SU-DHL-6 (cell line): Measurements from ENCODE around the gene FAM200B.

ENCODE experiments used
- CTCF ChIP-seq: fragments of 200-600 bp; sonication (generic); IDR thresholded peaks from one replicate; pipeline ENCODE4 v1.5.1; 2017; ENCODE audit warnings: antibody characterized with exemption, mild to moderate bottlenecking, low read length, moderate library complexity; ENCODE audit not compliant: insufficient read depth, poor library complexity, severe bottlenecking
- EZH2phosphoT487 ChIP-seq: fragments of 200-600 bp; sonication (generic), shearing (Covaris generic); conservative IDR thresholded peaks from 2 replicates; pipeline ENCODE4 v1.6.1; 2018; ENCODE audit warnings: mild to moderate bottlenecking, antibody characterized with exemption, low read length, moderate library complexity, mixed read lengths

DNA sequence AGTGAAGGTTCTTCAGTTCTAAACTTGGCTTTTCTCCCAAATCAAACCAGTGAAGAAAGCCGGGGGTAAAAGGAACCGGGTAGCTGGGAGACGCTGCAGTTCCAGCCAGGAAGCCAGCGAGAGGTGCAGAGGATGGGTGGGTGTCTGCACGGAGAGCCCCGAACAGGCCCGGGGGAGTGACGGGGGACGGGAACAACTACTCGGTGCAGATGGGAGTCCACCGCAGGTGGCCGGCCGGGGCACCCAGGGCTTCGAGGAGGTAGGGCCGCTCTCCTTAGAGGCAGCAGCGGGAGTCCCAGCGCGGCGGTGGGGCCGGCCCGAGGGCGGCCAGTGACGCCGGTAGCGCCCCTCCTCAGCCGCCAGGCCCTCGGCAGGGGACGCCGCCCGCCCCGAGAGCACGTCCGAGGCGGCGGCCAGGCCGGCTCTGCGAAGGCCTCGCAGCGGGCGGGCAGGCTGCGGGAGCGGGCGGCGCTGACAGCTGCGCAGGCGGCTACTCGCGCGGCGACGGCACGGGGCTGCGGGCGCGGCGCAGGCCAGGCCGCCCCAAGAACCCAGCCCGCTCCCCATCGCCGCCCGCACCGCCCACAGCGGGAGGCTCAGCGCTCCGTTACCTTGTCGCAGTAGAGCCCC is 26.9 kb upstream of the FAM200B start:
- TF ChIP-seq CTCF: no peak
- no peak for TF ChIP-seq EZH2phosphoT487
